GM19395 (cell line): Measurements from ENCODE around the gene PTPRN2.

Source experiments
- ATAC-seq: cut with Tn5 transposase; IDR thresholded peaks from one replicate; pipeline ENCODE4 v1.9.1; 2021; ENCODE audit warnings: mild to moderate bottlenecking, moderate library complexity; ENCODE audit not compliant: unreplicated experiment

PTPRN2 gene

DNA sequence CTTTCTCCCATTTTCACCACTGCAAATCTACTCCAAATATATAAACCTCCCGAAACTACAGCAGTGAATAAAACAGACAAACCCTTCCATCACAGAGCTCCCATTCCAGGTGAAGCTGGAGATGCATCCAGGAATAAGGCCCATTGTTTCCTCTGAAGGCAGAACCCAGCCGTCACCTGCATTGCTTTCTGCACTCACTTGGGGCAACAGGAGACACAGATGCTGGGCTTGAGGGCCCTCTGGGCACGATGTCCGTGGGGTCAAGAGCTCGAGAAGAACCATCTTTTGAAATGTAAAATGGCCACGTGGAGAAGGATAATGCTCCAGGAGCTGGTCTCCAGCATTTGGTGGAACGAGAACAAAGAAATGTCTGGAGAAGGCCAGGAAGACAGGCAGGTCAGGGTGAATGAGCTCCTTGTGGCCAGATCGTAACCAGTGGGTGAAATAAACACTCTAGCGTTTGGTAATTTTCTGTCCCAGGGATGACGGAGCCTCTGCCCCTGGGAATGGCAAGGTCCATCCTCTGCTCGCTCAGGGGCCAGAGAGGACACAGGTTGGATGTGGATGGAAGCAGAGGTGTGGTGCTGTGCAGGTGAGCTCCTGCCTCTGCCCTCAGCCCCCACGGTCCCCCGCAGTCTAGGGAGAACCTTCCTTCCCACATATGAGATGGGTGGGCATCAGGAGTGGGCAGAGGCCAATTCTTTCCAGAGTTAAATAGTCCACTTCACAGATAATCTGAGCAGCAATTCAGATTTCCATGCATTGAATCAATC is 694.7 kb downstream of the PTPRN2 start:
- no peak for ATAC-seq

DNA sequence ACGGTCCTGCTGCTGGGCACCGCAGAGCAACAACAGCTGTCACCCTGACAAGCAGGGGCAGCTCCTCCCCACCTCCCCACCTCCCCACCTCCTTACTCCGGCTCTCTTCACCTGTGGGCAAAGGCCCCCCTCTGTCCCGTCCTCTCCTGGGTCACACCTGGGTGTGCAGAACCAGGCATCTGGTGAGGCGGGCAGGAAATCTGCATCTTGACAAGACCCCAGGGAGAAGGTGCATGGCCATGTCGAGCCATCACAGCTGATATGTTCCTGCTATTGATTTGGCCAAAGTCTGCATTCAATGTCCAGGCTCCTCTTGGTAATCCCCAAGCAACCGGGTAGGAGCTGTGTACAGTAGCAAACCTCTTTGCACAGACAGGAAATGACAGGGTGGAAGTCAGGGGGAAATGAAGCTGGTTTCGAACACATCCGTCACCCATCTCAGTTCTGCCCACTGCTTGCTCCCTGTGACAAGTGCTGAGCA is 696.7 kb downstream of the PTPRN2 start:
- ATAC-seq = no peak

DNA sequence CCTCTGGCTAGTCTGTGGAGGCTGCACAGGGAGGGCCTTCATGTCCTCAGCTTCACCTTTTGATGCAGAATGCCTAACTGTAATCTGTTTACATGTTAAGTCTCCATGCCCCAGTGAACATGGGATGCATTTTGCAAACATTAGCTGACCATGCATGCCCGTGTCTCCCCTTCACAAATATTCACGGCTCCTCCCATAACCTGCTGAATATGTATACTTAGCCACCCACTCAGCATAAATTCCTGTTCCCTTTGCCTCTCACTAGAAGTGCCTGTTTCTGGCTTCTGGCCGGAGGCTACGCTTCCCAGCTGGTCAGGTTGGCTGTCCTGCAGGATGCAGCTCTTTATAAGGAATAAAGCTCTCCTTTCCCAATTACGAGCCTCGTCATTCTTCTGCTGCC is 698.1 kb downstream of the PTPRN2 start:
- ATAC-seq = no peak

DNA sequence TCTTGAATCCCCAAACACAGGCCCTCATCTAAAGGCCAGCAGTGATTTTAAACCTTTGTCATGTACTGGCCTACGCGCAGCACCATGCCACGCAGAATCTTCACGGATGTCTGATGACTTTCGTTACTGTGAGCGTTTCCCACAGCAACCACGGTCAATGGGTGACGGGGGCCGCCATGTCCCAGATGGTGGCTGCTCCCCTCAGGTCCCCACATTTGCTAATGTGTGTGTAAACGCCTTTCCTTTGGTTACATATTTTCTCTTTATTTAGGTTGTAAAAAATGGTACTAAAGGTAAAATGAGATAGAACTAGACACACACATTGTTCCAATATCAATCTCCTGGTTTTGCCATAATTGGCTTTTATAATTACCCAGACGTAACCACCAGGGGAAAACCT is 699.0 kb downstream of the PTPRN2 start:
- no peak for ATAC-seq

DNA sequence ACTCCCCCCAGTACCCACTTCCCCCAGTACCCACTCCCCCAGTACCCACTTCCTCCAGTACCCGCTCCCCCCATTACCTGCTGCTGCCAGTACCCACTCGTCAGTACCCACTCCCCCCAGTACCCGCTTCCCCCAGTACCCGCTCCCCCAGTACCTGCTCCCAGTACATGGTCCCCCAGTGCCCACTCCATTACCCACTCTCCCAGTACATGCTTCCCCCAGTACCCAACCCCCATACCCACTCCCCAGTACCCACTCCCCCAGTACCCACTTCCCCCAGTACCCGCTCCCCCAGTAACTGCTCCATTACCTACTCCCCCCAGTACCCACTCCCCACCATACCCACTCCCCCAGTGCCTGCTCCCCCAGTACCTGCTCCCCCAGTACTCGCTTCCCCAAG is 700.2 kb downstream of the PTPRN2 start:
- no peak for ATAC-seq

DNA sequence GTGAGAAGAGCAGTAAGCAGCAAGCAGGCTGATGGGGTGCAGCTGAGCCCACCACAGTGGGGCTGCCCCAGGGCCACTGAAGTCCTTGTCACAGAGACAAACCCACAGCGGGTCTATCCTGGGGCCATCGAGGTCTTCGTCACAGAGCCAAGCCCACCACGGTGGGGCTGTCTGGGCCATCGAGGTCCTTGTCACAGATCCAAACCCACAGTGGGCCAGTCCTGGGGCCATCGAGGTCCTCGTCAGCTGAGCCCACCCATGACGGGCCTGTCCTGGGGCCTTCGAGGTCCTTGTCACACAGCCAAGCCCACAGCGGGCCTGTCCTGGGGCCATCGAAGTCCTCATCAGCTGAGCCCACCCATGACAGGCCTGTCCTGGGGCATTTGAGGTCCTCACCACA is 700.9 kb downstream of the PTPRN2 start:
- no peak for ATAC-seq

DNA sequence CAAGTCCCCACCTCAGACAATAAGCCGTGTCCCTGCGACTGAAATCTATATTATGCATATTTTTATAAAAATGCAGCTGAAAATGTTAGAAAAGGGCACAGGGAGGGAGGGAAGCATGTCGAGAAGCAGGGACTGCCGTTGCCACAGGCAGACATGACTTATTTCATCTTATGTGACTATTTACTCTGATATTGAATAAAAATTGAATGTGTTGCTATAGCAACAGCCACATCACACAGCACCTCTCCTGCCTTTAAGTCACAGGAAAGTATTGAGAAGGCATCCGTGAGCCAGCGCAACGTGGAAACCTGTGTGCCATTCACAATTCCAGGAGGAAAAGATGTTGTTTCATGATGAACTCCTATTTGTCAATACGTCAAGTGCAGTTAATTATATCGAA is 701.4 kb downstream of the PTPRN2 start:
- ATAC-seq = no peak

DNA sequence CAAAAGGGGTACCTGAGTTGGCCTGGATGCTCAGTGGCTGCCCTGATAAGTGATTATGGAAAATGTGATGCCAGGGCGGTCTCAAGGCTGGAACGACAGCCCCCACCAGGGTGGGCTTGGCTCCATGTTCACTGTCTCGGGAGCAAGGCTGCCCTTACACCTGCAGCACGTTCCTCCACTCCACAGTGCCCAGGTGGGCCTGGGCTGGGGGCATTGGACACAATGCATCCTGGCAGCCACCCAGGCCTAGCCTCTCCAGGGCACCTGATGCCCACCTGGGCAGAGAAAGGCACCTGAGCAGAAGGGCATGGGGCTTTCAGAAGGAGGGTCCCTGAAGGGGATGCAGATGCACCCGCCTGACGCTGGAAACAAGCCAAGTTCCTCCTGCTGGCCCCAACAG is 702.5 kb downstream of the PTPRN2 start:
- ATAC-seq = no peak

DNA sequence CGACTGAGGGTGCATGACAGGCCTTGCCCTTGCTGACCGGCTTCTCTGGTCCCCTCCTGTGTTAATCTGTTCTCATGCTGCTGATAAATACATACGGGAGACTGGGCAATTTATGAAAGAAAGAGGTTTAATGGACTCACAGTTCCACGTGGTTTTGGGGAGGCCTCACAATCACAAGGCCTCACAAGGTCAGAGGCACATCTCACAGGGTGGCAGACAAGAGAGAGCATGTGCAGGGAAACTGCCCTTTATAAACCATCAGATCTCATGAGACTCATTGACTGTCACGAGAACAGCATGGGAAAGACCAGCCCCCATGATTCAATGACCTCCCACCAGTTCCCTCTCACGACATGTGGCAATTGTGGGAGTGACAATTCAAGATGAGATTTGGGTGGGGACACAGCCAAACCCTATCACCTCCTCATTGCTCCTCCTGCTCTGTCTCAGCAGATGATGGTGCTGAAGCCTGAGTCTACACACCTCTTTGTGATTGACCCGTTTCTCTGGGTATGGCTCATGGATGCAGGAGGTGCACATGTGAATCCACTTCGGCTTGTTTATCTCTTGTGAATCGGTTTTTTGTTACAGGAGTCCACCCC is 703.1 kb downstream of the PTPRN2 start:
- no peak for ATAC-seq

DNA sequence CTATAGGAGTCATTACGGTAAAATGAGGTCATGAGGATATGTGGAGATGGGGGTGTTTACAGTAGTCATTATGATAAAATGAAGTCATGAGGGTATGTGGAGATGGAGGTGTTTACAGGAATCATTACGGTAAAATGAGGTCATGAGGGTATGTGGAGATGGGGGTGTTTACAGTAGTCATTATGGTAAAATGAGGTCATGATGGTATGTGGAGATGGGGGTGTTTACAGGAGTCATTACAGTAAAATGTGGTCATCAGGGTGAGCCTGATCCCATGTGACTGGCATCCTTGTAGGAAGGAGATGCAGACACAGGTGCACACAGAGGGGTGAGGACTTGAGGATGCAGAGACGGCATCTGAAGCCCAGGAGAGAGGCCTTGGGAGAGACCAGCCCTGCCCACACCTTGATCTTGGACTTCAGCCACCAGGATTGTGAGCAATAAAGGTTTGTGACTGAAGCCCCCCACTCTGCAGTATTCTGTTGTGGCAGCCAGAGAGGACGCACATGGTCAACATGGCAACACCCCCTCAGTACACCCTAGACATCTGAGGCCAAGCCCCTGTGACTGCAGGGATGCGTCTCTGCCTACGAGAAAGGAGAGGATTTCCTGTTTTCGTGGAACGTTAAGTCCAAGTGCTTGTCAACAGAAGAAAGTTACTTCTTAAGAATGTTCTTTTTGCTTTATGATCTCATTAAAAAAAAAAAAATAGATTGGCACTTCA is 706.4 kb downstream of the PTPRN2 start:
- ATAC-seq = no peak

DNA sequence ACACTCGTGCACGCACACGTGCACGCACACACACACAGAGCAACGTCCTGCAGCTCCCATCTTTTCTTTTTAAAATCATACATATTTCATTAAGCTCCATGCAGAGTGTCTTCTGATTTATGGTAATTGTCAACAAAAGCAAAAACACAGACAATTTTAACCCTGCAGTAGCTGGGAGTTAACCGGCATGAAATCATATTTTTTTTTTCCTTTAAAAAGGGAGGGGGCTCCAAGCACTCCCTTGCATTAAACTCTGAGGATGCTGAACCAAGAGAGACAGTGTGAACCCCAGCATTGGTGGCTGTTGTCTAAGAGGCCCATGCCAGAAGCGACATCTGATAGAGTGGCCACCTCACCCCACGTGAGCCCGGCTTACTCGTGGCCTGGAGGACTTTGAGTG is 708.2 kb downstream of the PTPRN2 start:
- no peak for ATAC-seq

DNA sequence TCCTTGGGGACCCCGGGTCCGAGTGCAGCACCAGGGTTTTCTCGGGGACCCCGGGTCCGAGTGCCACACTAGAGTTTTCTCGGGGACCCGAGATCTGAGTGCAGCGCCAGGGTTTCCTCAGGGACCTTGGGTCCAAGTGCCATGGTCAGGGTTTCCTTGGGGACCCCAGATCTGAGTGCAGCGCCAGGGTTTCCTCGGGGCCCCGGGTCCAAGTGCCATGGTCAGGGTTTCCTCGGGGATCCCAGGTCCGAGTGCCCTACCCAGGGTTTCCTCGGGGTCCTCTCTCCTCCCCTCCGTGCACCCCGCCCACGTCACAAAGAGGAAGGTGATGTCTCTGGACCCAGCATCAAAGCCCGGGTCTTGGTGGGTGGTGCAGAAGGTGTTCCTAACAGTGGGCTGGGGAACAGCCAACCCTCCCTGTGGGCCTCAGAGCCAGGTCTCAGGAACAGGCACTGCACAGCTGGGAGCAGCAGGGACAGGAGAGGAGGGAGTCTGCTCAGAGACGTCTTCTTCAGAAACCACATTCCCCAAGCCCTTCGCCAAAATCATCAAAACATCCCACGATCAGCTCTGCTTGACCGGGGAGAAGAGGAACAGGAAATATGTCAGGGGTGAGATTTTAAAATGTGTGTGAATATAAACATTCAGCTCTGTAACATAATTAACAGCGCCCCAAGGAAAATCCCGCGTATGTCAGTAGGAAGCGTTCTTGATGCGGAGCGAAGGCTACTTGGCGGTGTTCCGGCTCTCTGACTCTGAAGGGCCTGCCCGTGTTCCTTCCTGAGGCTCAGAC is 710.1 kb downstream of the PTPRN2 start:
- ATAC-seq = no peak

DNA sequence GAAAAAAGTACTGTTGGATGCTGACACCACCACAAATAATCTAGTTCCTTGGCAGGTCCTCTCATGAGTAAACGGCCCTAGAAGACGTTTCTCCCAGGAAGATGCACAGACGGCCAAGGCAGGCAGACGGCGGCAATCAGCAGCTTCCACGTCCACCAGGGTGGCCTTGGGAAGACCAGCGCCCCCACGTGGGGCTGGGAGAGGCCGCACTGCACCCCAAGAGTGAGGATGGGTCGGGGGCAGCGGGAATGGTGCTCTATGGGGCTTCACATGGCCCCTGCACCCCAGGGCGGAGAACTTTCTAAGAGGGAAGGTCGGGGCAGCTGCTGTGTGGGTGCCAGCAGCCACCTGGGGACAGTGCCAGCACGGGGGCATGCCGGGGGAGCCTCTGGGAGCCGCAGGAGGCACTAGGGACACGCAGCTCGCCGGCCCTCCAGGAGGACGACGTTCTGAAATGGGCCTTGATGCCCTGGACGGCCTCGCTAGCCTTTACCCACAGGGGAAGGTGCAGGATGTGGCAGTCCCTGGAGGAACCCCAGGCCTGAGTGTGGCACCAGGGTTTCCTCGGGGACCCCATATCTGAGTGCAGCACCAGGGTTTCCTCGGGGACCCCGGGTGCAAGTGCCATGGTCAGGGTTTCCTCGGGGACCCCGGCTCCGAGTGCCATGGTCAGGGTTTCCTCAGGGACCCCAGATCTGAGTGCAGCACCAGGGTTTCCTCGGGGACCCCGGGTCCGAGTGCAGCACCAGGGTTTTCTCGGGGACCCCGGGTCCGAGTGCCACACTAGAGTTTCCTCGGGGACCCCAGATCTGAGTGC is 710.9 kb downstream of the PTPRN2 start:
- no peak for ATAC-seq

DNA sequence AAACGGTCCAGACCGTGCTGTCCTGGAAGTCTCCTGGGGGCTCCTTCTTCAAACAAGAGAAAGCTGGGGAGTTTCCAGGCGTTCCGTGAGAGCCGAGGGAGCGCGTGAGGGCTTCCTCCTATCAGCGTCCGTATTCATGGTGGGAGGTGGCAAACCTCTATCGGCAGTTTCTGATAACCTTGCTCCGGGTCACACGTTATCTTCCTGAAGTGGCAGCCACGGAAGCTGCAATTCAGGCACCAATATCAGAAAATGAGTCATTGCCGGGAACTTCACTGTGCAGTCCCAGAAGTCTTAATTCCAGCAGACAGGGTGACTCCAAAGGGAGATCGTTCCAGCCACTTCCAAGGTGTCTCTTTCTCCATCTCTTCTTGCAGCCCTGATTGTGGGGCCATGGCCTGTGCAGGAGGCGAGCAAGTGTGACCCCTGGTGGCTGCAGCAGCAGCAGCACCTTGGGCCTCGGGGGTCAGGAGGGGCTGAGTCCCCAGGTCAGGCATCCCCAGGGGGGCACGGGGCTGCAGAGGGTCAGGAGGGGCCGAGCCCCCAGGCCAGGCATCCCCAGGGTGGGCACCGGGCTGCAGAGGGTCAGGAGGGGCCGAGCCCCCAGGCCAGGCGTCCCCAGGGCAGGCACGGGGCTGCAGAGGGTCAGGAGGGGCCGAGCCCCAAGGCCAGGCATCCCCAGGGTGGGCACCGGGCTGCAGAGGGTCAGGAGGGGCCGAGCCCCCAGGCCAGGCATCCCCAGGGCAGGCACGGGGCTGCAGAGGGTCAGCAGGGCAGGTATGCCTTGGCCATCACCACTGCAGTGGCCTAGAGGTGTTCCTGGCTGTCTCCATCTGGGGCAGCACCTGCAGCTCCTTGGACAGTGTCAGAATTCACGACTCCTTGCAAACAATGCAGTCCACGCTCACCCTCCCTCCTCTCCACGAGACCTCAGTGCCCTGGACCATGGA is 712.1 kb downstream of the PTPRN2 start:
- ATAC-seq = no peak

DNA sequence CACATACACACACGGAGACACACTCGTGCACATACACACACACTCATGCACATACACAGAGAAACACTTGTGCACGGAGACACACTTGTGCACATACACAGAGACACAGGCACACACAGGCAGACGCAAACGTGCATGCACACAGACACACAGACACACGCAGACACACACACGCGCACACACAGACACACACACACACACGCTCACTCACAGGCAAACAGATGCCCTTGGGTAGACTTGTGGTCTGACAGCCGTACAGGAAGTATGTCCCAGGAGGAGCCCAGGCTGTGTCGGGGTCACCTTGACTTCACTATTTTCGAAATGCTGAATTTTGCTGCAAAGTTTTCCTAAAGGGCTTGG is 712.8 kb downstream of the PTPRN2 start:
- no peak for ATAC-seq

DNA sequence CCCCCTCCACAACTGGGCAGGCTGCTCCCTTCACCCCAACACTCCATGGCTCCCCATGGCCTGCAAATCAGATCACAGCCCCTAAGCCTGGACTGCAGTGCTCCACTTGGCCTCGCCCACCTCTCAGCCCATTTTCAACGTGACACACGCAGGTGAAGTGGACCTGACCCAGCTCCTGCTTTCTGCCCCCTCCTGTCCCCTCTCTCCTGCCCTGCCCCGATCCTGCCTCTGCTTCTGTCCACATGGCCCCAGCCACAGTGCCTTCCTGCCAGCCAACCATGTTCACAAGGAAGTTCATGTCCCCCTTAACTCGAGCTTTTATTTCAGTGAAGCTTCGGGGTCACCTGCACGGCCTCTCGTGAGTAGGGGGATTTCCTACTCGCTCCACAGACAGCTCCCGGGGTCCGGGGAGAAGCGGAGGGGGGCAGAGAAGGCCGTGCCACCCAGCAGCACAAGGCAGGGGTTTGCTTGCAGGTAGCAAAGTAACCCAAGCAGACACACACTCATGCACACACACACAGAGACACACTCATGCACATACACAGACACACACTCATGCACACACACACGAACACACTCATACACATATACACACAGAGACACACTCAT is 713.3 kb downstream of the PTPRN2 start:
- ATAC-seq = no peak

DNA sequence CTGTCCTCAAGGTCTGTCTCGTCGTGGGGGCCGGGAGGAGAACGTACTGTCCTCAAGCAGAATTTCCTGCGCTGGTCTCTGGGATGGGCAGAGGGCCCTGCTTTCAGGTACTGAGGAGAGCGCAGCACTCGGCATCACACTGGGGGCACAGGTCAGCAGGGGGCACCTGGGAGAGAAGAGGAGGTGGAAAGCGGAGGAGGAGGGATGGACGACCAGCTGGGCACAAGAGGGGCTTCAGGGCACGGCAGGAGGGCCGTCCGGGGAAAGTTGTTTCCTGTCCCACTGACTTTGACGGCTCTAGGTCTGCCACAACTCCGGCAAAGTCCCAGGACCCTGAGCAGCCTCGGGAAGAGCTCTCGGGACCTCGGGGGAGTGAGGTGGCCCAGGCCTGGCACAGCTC is 714.0 kb downstream of the PTPRN2 start:
- ATAC-seq = no peak

DNA sequence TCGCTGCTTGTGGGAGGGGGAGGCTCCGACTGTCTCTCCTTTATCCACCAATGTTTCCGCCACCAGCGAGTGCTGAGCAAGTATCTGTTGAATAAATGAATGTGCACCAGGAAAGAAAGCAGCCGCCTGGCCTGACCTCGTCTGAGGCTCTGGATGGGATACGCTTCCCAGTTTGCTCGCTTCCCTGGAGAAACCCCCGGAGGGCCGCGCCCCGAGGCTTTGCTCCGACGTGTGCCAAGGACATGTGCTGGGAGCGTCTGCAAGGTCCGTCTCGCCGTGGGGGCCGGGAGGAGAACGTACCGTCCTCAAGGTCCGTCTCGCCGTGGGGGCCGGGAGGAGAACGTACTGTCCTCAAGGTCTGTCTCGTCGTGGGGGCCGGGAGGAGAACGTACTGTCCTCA is 714.4 kb downstream of the PTPRN2 start:
- ATAC-seq = no peak

DNA sequence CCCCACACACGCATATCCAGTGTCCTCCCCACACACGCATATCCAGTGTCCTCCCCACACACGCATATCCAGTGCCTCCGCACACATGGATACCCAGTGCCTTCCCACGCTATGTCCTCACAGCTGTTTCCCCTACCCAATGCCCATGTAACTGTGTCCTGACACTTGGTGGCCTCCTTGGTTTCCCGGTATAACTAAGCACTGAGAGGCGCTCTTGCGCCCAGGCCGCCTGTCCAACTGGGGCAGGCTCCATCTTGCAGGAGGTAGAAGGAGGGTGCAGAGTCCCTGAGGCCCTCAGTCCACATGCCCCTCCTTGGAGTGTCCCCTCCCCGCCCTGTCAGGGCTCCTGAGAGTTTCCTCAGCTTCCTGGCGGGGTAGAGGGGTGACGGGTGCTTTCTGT is 715.2 kb downstream of the PTPRN2 start:
- ATAC-seq = no peak
